ENCODE measurements around the gene GNB1L. TPM values are rescaled to one million over a fixed set of nuclear protein-coding genes. Genes with fewer than 3 reads are reported as not detected.
A peak's percentile ranks its signal among the peaks of the same experiment; 100 is the strongest.

GNB1L gene
- total and polyA plus RNA-seq, 9 of the 15 experiments (the other 6 are each of a cell fraction or from before 2014, with no cell fraction given): 0.56 to 50.5 (median 10.2) TPM

- TF ChIP-seq ZNF318 (IDR thresholded peaks at IDR 0.05; ENCODE audit: borderline replicate concordance in 1 of 2, low read depth in 1 of 2) (no peak), MGA (IDR thresholded peaks at IDR 0.05) (no peak), NCOA1 (IDR thresholded peaks at IDR 0.05; ENCODE audit: low read depth) (peak; percentile 89; the same call in 1 of the 2 replicates), ARID1B (IDR thresholded peaks at IDR 0.05) (peak; percentile 99), FOXM1 (IDR thresholded peaks at IDR 0.05; ENCODE audit: low read depth) (peak; percentile 92), FOXM1 (CRISPR knock-in tag; IDR thresholded peaks at IDR 0.05; ENCODE audit: low read depth) (no peak)
Measured at GRCh38 chr22:19891317-19892256, 36.9 kb upstream of the GNB1L start (continued).
